SK-N-DZ (cell line): ENCODE results near the gene KLF3.

Experiments used
- DNase-seq: peaks from one replicate; pipeline ENCODE4 v3.0.0-alpha.2; 2015; ENCODE audit warnings: low spot score

The KLF3 gene

DNA sequence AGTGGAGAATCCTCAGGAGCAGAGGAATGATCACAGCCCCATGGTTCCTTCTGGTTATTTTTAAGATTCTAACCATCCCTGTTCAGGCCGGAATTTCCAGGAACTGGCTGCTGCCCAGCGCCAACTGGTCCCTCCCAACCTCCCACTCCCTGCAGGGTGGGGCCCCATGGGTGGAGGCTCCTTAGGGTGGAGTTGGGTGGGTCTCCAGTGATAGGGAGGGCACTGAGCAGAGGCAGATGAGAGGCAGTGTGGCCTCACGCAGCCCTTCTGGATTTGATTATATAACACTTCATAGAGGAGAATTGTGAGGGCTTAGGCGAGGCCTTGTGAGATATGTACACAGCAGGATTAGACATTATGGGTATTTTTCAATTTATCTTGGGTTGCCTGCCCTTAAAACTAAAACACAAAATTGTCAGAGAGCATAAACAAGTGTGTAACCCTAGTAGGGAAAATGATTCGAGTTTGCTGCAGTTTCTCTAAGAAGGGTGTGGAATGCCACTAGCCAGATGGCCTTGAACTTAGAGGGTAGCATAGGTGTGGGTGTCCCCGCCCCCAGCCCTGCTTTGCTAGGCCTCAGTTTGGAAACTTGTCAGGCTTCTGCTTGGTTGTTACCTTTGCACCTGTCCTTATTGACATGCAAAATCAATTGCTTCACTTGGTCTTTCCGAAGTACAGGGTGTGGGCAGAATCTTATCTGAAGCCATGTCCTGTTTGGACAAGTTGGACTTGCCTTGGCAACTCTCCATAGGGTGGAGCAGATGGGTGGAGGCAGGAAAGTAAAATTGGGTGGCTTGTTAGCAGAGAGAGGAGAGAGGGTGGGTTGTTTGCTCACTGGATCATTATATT lies 9.4 kb downstream of the KLF3 start:
- DNase-seq, result no peak

DNA sequence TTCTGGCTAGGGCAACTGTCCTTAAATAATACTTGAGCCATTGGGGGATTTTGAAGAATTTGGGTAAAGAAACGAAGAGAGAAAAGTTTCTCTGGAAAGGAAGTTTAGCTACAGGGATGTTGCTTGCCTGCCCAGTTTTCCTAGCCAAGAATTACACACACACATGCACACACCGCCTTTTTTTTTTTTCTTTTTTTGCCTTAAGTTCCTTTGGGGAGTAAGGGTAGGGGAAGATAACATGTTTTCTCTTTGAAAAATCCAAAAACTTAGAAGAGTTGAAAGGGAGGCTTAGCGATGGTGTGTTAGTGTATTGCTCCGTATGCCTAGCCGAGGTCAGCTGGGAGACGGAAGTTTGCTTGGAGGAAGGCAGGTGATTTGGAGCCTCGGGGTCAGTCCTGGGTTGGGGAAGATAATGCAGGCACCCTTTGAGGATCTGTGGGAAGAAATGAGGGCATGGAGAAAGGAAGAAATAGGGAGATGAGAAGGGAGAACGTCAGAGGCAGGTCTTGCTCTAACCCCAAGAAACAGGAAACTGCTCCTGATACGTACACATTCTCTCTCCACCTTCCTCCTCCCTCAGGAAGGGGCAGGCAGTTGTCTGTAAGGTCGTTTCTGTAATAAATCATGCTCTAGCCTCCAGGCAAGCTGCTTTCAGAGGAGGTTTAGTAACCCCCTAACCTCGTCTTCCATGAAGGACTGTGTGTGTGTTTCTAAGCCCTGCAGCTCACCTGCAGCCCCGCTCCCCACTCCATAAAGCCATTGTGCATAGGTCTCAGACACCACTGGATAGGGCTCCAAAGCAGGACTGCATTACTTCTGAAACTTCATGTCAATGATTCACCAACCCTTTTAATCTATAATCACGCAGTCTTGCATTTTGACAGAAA lies 10.5 kb downstream of the KLF3 start:
- DNase-seq, result no peak

DNA sequence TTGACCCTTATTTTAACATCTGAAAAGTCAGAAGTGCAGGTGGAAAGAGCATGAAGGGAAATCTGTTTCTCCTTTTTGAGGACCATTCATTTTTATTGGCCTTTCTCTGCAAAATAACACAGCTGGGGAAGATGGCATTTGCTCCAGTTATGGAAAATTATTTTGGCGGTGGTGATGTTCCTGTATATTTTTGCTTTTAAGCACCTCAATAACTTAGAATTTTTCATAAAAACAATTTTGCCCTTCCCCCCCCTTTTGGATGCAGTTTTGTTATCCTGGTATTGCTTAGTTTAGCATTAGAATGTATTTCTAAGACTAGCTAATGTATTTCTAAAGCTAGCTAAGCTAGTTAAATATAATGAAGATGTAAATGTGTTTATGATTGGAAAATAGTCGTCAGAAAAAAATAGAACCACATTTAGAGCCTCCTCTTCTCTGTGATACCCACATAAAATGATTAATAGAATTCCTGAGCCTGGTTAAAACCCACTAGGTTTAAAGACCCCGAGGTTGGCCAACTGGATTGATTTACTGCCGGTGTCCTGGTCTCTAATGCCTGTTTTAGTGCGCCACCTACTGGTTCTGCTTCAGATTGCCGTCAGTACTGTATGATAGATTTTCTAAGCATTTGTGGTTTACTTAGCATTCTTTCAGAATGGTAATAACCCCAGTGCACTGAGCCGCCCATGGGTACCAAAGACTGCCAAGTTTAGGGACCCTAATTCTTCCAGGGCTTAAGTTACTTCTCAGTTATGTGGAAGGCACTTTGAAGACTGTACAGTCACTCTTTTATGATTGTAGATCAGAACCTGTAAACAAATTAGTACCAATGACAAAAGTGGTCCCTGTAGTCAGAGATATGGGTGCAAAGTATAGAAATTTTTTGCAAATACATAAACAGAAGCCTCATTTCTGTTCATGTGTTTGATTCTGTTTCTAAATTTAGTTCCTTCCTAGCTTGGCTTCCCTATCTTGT lies 11.4 kb downstream of the KLF3 start:
- DNase-seq, result peak; percentile 72

DNA sequence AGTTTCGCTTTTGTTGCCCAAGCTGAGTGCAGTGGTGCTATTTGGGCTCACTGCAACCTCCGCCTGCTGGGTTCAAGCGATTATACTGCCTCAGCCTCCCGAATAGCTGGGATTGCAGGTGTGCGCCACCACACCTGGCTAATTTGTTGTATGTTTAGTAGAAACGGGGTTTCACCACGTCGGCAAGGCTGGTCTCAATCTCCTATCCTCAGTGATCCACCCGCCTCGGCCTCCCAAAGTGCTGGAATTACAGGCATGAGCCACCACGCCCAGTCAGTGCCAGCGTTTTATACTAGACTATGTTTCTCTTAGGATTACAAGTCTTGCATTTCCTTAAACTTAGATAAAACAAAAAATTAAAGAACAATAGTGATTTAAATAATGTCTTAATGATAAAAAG lies 13.0 kb downstream of the KLF3 start:
- no peak for DNase-seq

DNA sequence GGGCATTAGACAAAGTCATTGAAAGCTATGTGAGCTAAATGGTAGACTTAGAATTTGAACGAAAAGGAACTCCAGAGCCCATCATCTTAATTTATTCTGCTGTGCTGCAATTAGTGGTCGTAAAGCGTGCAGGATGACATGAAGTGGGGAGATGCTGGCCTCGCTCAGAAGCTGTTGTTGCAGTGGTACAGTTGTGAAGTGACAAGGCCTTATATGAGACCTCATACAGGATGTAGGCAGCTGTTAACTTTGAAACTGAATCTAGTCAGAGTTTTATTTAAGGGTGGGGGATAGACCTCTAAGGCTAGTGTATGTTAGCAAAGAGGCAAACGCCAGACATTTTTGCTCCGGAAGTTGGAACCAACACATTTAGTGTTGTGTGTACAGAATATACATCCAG lies 13.4 kb downstream of the KLF3 start:
- DNase-seq, result no peak

DNA sequence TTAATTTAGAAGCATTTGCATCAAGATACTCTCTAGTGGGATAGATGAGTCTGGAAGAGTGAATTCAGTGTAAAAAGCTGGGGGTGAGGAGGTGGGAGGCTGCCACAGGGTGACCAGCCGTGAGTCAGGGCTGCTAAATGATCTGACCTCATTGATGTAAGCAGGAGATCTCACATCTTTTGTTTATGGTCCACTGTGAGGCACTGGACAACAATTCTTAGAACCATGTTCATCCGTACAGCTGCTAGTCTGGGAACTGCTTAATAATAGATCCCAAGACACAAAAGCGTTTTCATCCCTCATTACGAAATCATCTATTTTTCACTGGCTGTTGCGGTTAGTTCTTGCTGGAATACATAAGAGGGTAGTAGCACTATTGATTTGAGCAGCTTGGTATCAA lies 14.1 kb downstream of the KLF3 start:
- DNase-seq, result no peak

DNA sequence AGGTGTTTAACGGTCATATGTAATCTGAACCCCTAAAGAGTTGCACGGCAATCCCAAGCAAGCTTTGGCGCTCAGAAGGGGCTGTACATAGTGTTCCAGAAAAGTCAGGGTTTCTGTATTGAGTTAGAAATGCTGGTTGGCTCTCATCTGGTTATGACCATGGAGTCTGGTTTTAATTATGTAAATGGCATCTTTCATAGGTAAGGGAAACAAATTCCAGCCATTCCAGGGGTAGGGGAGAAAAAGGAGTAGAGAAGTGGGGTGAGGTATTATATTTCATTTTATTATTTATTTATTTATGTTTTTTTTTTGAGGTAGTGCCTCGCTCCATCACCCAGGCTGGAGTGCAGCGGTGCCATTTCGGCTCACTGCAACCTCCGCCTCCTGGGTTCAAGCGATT lies 15.9 kb downstream of the KLF3 start:
- DNase-seq, result no peak

DNA sequence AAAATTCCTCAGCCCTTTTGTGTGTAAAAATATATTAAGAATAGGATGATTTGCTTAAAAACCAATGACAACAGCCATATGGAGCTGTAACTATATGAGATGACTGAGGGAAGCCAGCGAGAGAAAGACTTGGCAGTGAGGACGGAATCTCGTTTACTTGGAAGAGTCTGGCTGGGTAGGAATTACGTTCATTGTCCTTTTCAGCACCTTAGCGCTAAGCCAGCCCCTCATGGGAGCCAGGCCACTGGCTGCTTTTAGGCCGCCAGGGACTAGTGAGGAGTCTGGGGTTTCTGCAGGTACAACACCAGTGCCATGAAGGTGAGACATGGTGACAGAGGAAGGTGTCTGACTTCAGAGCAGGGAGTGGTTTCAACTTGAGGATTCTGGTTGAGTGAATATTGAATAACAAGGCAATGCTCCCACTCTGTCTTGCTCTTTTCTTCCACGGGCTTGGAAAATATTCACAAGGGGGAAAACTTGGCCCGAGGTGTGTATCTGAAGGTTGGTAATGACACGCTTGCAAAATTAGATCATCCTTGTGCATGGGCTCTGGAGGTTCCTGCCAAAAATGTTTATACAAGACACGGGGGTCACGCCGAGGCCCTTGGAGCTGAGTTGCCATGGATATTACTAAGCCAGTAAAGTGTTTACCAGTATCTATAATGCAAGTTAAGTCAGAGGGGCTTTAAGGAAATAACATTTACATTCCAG lies 17.4 kb downstream of the KLF3 start:
- DNase-seq, result no peak

DNA sequence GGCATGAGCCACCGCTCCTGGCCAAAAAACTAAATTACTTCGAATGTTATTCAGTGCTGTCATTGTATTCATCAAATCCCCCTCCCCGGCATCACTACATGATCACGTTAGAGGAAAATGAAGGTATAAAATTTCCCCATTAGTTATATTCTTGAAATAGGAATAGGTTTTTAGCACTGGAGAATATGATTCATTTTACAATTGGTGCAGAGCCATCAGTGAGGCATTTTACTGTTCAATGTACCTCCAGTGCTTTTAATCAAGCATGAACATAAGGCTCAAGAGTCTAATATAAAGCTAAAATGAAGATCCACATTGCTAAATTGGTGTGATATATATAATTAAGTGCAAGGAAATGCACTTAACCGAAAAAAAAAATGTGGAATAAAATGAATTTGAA lies 18.3 kb downstream of the KLF3 start:
- DNase-seq, result no peak

DNA sequence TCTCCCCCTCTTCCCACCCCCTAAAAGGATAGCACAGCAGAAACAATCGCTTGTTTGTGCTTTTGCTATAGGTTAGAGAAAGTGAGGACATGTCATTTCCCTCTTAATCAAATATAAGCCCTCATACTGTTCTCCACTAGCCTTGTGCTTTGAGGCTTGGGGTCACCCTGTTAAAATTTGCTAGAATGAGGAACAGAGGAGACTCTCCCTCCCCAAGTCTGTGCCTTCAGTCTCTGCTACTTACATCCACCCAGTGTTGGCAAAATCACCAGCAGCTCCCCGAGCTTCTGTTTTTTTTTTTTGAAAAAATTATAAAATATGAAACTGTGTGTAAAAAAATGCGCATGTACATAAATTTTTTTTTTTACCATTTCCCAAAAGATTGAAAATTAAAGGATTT lies 19.3 kb downstream of the KLF3 start:
- DNase-seq, result no peak

DNA sequence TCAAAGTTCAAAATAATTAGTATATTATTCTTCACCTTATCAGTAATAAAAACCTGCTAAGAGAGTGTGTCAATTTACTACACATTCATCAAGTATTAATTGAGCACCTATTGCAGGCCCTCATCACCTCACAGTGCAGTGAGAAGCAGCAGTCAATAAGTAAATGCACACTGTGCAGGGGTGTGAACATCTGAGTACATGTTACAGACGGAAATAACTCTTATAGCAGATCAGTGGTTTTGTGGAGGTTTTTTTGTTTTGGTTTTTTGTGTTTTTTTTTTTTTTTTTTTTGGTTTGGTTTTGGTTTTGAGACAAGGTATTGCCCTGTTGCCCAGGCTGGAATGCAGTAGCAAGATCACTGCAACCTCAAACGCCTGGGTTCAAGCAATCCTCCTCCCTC lies 20.3 kb downstream of the KLF3 start:
- DNase-seq, result no peak

DNA sequence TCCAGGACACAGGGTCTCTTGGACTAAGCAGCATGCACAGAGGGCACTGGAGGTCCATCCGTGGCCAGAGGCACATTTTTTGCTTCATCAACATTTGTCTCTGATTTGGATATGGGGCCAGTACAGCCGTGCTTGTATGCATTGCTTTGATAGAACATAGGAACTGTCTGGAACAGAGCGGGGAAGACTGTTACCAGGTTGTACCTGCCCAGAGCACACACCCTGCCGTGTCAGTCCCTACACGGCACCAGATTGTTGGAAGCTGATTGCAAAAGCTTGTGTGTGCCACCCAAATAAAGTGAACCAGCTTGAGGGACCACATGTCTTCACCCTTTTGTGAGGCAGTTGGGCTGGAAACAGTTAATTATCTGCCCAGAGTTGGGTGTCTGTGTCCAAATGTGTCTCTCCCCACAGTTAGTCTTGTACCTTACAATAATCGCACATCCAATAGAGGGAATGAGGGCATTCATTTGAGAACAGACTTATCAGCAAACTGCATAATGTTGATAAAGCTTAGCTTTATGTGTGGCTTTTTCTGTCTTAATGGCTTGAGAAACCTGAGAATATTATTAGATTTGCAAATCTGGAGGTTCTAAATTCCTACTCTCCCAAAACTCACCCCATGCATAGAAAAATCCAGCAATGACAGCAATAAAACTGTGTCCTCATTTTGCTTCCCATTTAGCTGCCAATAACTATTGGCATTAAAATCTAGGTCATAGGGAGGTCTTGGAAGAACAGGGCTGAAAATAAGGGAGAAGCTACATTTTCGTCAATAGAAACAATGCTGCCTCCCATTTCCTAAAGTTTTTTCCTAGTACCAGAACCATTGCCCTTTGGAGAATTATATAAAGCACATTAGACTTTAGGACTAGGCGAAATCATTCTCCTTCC lies 21.2 kb downstream of the KLF3 start:
- DNase-seq, result no peak

DNA sequence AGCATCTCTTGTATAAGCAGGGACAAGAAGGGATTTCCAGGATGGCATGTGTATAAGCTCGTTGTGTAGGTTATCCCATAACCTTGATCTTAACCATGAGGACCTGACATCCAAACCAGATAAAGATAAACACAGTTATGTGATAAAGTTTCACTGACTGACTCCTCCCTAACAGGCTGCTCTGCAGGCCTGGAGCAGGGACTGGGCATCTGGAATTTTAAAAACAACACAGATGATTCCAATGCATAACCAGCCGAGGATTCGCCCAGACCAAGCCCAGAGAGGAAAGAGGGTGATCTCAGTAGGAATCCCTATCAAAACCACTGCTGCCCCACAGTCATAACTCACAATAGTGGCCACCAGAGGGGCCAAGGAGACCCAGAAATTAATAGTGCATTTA lies 22.7 kb downstream of the KLF3 start:
- peak; percentile 45 for DNase-seq

DNA sequence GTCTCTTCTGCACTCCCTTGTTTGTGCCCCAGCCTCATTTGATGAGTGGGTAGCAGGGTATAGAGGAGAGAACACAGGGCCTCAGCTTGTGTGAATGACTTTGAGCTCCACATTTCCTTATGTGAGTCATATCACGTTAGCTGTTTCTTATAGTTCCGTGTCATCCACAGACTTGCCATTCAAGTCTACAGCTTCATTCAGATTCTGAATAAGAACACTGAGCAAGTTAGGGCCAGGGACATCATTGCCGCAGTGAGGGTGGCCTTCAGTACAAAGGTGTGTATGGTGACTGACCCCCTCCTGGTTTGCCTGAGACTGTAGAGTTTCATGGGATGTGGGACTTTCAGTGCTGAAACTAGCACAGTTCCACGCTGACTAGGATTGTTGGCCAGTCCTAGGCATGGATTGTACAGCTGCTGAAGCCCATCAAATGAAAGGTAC lies 23.6 kb downstream of the KLF3 start:
- DNase-seq, result no peak

DNA sequence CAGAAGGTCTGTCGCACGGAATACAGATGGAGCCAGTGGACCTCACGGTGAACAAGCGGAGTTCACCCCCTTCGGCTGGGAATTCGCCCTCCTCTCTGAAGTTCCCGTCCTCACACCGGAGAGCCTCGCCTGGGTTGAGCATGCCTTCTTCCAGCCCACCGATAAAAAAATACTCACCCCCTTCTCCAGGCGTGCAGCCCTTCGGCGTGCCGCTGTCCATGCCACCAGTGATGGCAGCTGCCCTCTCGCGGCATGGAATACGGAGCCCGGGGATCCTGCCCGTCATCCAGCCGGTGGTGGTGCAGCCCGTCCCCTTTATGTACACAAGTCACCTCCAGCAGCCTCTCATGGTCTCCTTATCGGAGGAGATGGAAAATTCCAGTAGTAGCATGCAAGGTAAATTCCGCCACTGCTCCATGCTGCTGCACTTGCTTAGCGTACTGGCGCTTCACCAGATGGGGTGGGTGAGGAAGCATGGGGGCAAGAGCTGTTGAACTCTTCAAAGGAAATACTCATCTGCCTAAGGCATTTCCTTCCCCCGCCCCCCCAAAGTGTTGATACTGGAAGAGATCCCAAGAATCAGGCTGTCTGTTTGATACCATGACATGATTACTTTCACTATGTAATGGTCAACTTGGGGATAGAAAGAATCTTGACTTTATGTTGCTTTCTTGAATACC lies 24.8 kb downstream of the KLF3 start:
- DNase-seq, result no peak

DNA sequence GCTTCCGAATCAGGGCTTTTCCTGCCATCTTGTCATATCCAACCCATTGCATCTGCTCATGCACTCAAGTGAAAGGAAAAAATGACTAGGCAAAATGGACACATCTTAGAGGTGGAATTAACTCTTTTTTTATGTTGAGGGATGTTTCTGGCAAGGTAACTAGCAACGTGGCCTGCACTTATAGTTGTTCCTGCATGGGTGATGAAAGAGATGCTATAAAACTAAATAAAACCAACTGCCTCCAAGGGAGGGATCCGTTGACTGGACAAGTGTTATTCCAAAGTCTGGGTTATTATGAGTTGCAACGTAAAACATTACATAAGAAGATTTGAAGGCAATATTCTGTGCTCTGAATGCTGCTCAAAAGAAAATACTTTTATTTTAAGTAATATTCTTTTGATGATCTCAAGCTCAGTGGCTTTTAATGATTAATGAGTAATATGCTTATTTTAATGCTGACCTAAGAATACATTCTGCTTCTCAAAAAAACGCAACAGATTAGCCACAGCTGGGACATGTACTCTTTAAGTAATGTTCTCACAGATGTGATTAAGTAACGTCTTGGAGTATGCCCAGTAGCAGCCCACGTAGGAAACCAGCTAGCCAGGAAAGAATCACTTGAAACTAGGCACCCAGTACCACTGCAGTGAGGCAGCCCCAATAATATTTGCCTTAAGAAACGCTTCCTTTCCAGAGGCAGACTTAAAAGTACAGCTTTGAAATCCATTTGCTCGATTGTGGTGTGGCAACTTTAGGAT lies 27.4 kb downstream of the KLF3 start:
- no peak for DNase-seq

DNA sequence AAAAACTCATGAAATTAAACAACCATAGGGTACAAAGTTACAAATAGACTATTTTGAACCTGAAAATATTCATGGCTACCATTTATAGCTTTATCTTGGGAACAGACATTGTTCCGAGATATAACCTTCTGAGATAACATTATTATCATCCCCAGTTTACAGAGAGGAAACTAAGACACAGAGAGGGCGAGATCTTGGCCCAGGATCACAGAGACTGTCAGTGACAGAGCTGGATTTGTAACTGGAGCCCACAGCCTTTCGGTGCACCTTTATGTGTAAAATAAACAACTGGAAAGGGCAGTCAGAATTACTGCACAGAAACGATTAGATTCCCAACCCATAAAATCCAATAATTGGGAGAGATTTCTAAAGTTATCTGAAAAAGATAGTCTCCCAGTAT lies 28.4 kb downstream of the KLF3 start:
- DNase-seq, result no peak

DNA sequence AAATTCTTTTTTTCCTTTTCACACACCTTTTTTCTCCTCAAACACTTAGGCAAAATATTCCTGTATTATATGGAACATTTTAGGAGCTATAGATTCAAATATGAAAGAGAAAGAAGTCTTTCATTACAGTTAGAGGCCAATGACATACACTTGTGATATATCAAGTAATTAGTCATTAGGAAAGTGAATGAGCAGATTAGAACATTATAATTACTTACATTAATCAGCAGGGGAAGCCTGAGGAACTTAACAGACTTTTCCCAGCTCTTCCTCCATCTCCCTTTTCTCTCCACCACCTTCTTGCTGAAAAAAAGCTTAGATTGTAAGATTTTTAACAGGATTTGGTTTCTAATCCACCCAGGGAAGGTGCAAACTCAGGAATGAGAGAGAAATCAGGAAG lies 29.6 kb downstream of the KLF3 start:
- DNase-seq, result no peak

DNA sequence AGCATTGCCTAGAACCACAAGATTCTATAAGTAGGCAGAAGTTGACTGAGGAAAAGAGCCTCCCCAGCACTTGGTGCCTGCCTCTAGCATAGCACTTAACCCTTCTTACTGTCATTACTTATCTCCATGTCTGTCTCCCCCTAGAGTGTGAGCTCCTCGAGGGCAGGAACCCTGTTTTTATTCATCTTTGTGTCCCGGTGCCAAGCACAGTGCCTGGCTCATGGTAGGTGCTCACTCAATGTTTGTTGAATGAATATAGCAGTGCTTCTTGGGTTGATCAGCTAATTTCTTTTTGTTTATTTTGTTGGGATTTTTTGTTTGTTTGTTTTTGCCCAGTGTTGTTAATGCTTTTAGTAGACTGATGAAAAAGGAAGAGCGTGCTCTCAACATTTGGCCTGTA lies 30.3 kb downstream of the KLF3 start:
- no peak for DNase-seq
